Neural cell (in vitro differentiated cells): ENCODE data around the gene SH3TC2. TPM values are rescaled to one million over a fixed set of nuclear protein-coding genes. Genes with fewer than 3 reads are reported as not detected.

Experiments
- H2AFZ ChIP-seq: fragments of 200-600, 300-800 bp; sonication (generic), shearing (Covaris generic); 2 replicates; pipeline ENCODE4 v1.6.0; 2014; ENCODE audit warnings: low read depth, mild to moderate bottlenecking, antibody characterized with exemption, low read length, moderate library complexity
- H3F3A ChIP-seq: fragments of 200-600 bp; shearing (Covaris generic); 2 replicates; pipeline ENCODE4 v1.6.1; 2016; ENCODE audit warnings: mild to moderate bottlenecking, moderate library complexity, mixed read lengths, antibody characterized with exemption, low read length; ENCODE audit not compliant: insufficient read depth, poor library complexity, severe bottlenecking
- H3K27ac ChIP-seq: fragments of 200-600, 300-800 bp; sonication (generic), shearing (Covaris generic); 2 replicates; pipeline ENCODE4 v1.5.1; 2014; ENCODE audit warnings: mild to moderate bottlenecking, low read length, moderate library complexity
- H3K27me3 ChIP-seq: fragments of 300-800, 200-600 bp; sonication (generic), shearing (Covaris generic); 2 replicates; pipeline ENCODE4 v1.6.0; 2014; ENCODE audit warnings: mild to moderate bottlenecking, low read depth, low read length, moderate library complexity; ENCODE audit not compliant: insufficient read depth
- H3K36me3 ChIP-seq: fragments of 300-800, 200-600 bp; sonication (generic), shearing (Covaris generic); 2 replicates; pipeline ENCODE4 v1.5.1; 2014; ENCODE audit warnings: mild to moderate bottlenecking, antibody characterized with exemption, low read length, moderate library complexity; ENCODE audit not compliant: insufficient read depth
- H3K4me2 ChIP-seq: fragments of 300-800, 200-600 bp; sonication (generic), shearing (Covaris generic); 2 replicates; pipeline ENCODE4 v1.6.0; 2014; ENCODE audit warnings: mild to moderate bottlenecking, low read length
- H3K4me3 ChIP-seq: fragments of 300-800, 200-600 bp; sonication (generic), shearing (Covaris generic); 2 replicates; pipeline ENCODE4 v1.5.1; 2014; ENCODE audit warnings: mild to moderate bottlenecking, low read length, moderate library complexity
- H3K79me2 ChIP-seq: fragments of 200-600 bp; shearing (Covaris generic); replicated peaks from 2 replicates; pipeline ENCODE4 v1.6.0; 2014; ENCODE audit warnings: mild to moderate bottlenecking, low read length, moderate library complexity; ENCODE audit not compliant: insufficient read depth
- H3K9ac ChIP-seq: fragments of 300-800, 200-600 bp; sonication (generic), shearing (Covaris generic); 2 replicates; pipeline ENCODE4 v1.6.1; 2016; ENCODE audit warnings: mild to moderate bottlenecking, low read length, mixed read lengths
- H3K9me2 ChIP-seq: fragments of 200-600 bp; shearing (Covaris generic); 2 replicates; pipeline ENCODE4 v1.6.1; 2016; ENCODE audit warnings: mild to moderate bottlenecking, low read length, mixed read lengths; ENCODE audit not compliant: insufficient read depth
- H3K9me3 ChIP-seq: fragments of 200-600, 300-800 bp; sonication (generic), shearing (Covaris generic); 2 replicates; pipeline ENCODE4 v1.6.1; 2016; ENCODE audit warnings: mild to moderate bottlenecking, mixed run types, low read length, moderate library complexity, mixed read lengths
- H4K20me1 ChIP-seq: fragments of 200-600 bp; shearing (Covaris generic); 2 replicates; pipeline ENCODE4 v1.6.1; 2016; ENCODE audit warnings: mild to moderate bottlenecking, mixed run types; ENCODE audit not compliant: insufficient read depth
- EP300 ChIP-seq: fragments of 450-650 bp; conservative IDR thresholded peaks from 2 replicates; pipeline ENCODE4 v1.6.1; 2014; ENCODE audit warnings: antibody characterized with exemption, mild to moderate bottlenecking, moderate library complexity; ENCODE audit not compliant: poor library complexity, severe bottlenecking
- EZH2 ChIP-seq: fragments of 200-600, 300-800 bp; shearing (Covaris generic), sonication (generic); IDR thresholded peaks from 2 replicates; pipeline ENCODE4 v1.6.1; 2014; ENCODE audit warnings: antibody characterized with exemption, low read length, borderline replicate concordance, mild to moderate bottlenecking; ENCODE audit not compliant: insufficient read depth, poor library complexity, severe bottlenecking
- MXI1 ChIP-seq: fragments of 450-650 bp; conservative IDR thresholded peaks from 2 replicates; pipeline ENCODE4 v1.6.1; 2014; ENCODE audit warnings: antibody characterized with exemption, mild to moderate bottlenecking; ENCODE audit not compliant: poor library complexity, severe bottlenecking
- POLR2AphosphoS5 ChIP-seq: IDR thresholded peaks from 2 replicates; pipeline ENCODE4 v1.6.1; 2012
- RAD21 ChIP-seq: fragments of 450-650 bp; conservative IDR thresholded peaks from 2 replicates; pipeline ENCODE4 v1.6.1; 2014; ENCODE audit warnings: antibody characterized with exemption, mild to moderate bottlenecking, moderate library complexity
- SMC3 ChIP-seq: fragments of 450-650 bp; conservative IDR thresholded peaks from 2 replicates; pipeline ENCODE4 v1.6.1; 2014; ENCODE audit warnings: antibody characterized with exemption, mild to moderate bottlenecking, moderate library complexity; ENCODE audit not compliant: poor library complexity
- TAF1 ChIP-seq: IDR thresholded peaks from 2 replicates; pipeline ENCODE4 v1.6.1; 2012; ENCODE audit warnings: low read depth
- polyA plus RNA-seq: library from polyadenylated mRNA; depleted of rRNA; stranded (reverse); fragments of >200 nt; gene quantifications from 2 replicates; pipeline ENCODE4 v1.2.3, GENCODE V29; 2014
- TF ChIP-seq, protein P1 (sequence below): fragments of 450-650 bp; IDR thresholded peaks from 2 replicates; pipeline ENCODE4 v1.5.1; 2014; ENCODE audit warnings: antibody characterized with exemption, mild to moderate bottlenecking, moderate library complexity; ENCODE audit not compliant: poor library complexity, severe bottlenecking
- TF ChIP-seq, protein P2 (sequence below): IDR thresholded peaks from 2 replicates; pipeline ENCODE4 v1.6.1; 2012; ENCODE audit warnings: borderline replicate concordance

The SH3TC2 gene
- polyA plus RNA-seq, 1 donor from 2014 or later = not detected

DNA sequence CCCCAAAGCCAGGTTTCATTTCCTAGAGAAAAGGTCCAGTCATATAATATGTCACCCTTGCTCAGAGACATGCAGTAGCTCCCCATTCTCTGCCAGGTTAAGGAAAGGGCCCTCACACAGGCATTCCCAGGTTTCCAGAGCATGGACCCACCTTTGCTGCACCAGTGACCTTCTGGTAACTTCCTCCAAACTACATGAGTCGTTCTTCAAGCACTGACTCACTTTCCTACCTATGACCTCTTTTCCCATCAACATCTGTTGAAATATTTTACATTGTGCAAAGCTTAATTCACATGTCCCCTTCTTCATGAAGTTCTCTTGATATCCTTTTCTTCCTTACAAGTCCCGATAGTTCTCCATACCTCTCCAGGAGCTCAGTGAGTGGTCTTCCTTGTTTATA is 25.9 kb downstream of the SH3TC2 start:
- H3K27me3 ChIP-seq = no peaks in the 10 kb centered on the region
- no peak for TF ChIP-seq EZH2
- TF ChIP-seq, protein P1, sequence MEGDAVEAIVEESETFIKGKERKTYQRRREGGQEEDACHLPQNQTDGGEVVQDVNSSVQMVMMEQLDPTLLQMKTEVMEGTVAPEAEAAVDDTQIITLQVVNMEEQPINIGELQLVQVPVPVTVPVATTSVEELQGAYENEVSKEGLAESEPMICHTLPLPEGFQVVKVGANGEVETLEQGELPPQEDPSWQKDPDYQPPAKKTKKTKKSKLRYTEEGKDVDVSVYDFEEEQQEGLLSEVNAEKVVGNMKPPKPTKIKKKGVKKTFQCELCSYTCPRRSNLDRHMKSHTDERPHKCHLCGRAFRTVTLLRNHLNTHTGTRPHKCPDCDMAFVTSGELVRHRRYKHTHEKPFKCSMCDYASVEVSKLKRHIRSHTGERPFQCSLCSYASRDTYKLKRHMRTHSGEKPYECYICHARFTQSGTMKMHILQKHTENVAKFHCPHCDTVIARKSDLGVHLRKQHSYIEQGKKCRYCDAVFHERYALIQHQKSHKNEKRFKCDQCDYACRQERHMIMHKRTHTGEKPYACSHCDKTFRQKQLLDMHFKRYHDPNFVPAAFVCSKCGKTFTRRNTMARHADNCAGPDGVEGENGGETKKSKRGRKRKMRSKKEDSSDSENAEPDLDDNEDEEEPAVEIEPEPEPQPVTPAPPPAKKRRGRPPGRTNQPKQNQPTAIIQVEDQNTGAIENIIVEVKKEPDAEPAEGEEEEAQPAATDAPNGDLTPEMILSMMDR = no peak
- no peak overlapping the region for H3K9ac ChIP-seq
- H3K27ac ChIP-seq = no peak overlapping the region
- no peak overlapping the region for H2AFZ ChIP-seq
- no peaks in the 10 kb centered on the region for H3K79me2 ChIP-seq
- no peak overlapping the region for H3K4me2 ChIP-seq
- H3K9me2 ChIP-seq = no peaks in the 10 kb centered on the region
- no peaks in the 10 kb centered on the region for H3F3A ChIP-seq
- H3K36me3 ChIP-seq = no peaks in the 10 kb centered on the region
- no peak overlapping the region for H3K4me3 ChIP-seq
- H4K20me1 ChIP-seq = no peaks in the 10 kb centered on the region
- no peaks in the 10 kb centered on the region for H3K9me3 ChIP-seq

DNA sequence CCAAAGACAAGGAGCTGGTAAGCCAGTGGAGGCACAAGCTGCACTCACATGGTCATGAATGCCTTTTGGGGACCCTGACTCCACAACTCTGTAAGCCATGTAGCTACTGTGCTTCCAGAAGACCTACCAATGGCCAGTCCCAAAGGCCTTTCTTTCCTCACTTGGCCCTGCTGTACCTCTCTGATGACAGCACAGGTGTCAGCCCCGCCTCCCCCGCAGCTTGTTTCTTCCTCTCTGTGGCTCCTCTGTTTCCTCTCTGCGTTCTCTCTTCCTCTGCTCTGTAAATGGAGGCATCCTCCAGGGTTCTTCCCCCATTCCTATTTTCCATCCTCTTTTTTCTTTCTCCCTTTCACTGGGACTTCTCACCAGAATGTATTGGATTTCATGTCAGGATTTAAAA is 26.7 kb downstream of the SH3TC2 start:
- H3K9ac ChIP-seq = no peak overlapping the region
- TF ChIP-seq TAF1 (no peak), RAD21 (no peak), MXI1 (no peak), SMC3 (no peak), EP300 (no peak), EZH2 (no peak), POLR2AphosphoS5 (no peak)
- TF ChIP-seq, protein P1 = no peak
- TF ChIP-seq, protein P2, sequence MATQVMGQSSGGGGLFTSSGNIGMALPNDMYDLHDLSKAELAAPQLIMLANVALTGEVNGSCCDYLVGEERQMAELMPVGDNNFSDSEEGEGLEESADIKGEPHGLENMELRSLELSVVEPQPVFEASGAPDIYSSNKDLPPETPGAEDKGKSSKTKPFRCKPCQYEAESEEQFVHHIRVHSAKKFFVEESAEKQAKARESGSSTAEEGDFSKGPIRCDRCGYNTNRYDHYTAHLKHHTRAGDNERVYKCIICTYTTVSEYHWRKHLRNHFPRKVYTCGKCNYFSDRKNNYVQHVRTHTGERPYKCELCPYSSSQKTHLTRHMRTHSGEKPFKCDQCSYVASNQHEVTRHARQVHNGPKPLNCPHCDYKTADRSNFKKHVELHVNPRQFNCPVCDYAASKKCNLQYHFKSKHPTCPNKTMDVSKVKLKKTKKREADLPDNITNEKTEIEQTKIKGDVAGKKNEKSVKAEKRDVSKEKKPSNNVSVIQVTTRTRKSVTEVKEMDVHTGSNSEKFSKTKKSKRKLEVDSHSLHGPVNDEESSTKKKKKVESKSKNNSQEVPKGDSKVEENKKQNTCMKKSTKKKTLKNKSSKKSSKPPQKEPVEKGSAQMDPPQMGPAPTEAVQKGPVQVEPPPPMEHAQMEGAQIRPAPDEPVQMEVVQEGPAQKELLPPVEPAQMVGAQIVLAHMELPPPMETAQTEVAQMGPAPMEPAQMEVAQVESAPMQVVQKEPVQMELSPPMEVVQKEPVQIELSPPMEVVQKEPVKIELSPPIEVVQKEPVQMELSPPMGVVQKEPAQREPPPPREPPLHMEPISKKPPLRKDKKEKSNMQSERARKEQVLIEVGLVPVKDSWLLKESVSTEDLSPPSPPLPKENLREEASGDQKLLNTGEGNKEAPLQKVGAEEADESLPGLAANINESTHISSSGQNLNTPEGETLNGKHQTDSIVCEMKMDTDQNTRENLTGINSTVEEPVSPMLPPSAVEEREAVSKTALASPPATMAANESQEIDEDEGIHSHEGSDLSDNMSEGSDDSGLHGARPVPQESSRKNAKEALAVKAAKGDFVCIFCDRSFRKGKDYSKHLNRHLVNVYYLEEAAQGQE = no peak
- H3K79me2 ChIP-seq = no peaks in the 10 kb centered on the region
- no peak overlapping the region for H2AFZ ChIP-seq
- no peaks in the 10 kb centered on the region for H3K36me3 ChIP-seq
- no peaks in the 10 kb centered on the region for H3K27me3 ChIP-seq
- H3K9me2 ChIP-seq = no peaks in the 10 kb centered on the region
- H3F3A ChIP-seq = no peaks in the 10 kb centered on the region
- H4K20me1 ChIP-seq = no peaks in the 10 kb centered on the region
- H3K27ac ChIP-seq = no peak overlapping the region
- H3K4me2 ChIP-seq = no peak overlapping the region
- no peak overlapping the region for H3K4me3 ChIP-seq
- no peaks in the 10 kb centered on the region for H3K9me3 ChIP-seq
